Panc1 (cell line): Measurements from ENCODE around the gene WWOX. TPM values are rescaled to one million over a fixed set of nuclear protein-coding genes. Genes with fewer than 3 reads are reported as not detected.

Source experiments
- ATAC-seq: fragments of 200-7000 bp; cut with Tn5 transposase; 2 replicates; pipeline ENCODE4 v1.9.1; 2020; ENCODE audit warnings: mild to moderate bottlenecking, moderate library complexity
- BruUV-seq: library from RNA; stranded (reverse); fragments of 400-500 nt; replicated peaks from 2 replicates; lab custom pipeline; 2021; lab: Mats Ljungman, UMichigan
- CTCF ChIA-PET: fragments of 300-600 bp; sonication (Branson Sonifier 250); formaldehyde crosslinking; loops from one replicate; lab custom pipeline; 2022; ENCODE audit warnings: antibody characterized with exemption; lab: Charles Lee
- POLR2A ChIA-PET: fragments of 300-600 bp; sonication (Branson Sonifier 250); formaldehyde crosslinking; loops from one replicate; lab custom pipeline; 2022; ENCODE audit warnings: antibody characterized with exemption; lab: Charles Lee
- DNase-seq: peaks from one replicate; pipeline ENCODE4 v3.0.0-alpha.2; 2010; ENCODE audit warnings: low read depth, low spot score
- H3K27ac ChIP-seq: 2 replicates; pipeline ENCODE4 v1.5.1; 2011; ENCODE audit warnings: mild to moderate bottlenecking, low read length, inconsistent platforms
- H3K27me3 ChIP-seq: fragments of 200-500 bp; sonication (Bioruptor generic); 2 replicates; pipeline ENCODE4 v1.6.0; 2014; ENCODE audit warnings: low read length, inconsistent platforms; ENCODE audit not compliant: control insufficient read depth, insufficient read depth
- H3K36me3 ChIP-seq: fragments of 200-500 bp; sonication (Bioruptor generic); 2 replicates; pipeline ENCODE4 v1.5.1; 2014; ENCODE audit warnings: inconsistent platforms, mild to moderate bottlenecking, low read length, moderate library complexity; ENCODE audit not compliant: control insufficient read depth, insufficient read depth
- H3K4me1 ChIP-seq: 2 replicates; pipeline ENCODE4 v1.5.1; 2011; ENCODE audit warnings: inconsistent platforms, mild to moderate bottlenecking, low read length, moderate library complexity; ENCODE audit not compliant: control insufficient read depth, insufficient read depth
- H3K4me3 ChIP-seq, 2 experiments: 2 replicates each; pipeline ENCODE4 v1.5.1; 2011 to 2012; ENCODE audit warnings: low read depth in 2 of 2, low read length in 2 of 2, mild to moderate bottlenecking in 2 of 2, inconsistent platforms in 1 of 2, moderate library complexity in 1 of 2
- H3K9me3 ChIP-seq: fragments of 200-500 bp; sonication (Bioruptor generic); 2 replicates; pipeline ENCODE4 v1.5.1; 2014; ENCODE audit warnings: low read depth, mild to moderate bottlenecking, inconsistent platforms, low read length, moderate library complexity; ENCODE audit not compliant: control insufficient read depth, insufficient read depth
- CTCF ChIP-seq: fragments of 450-650 bp; IDR thresholded peaks from 2 replicates; pipeline ENCODE4 v1.5.1; 2017; ENCODE audit warnings: mild to moderate bottlenecking
- POLR2AphosphoS5 ChIP-seq: IDR thresholded peaks from 2 replicates; pipeline ENCODE4 v1.6.1; 2012; ENCODE audit warnings: mild to moderate bottlenecking, low read depth, low read length, moderate library complexity
- REST ChIP-seq, 2 experiments: IDR thresholded peaks; 2 replicates each; pipeline ENCODE4 v1.6.1; 2011 to 2012; ENCODE audit warnings: low read depth in 2 of 2, control low read depth in 1 of 2, low read length in 1 of 2, mild to moderate bottlenecking in 1 of 2, moderate library complexity in 1 of 2; ENCODE audit not compliant: insufficient read depth in 1 of 2
- SIN3A ChIP-seq: IDR thresholded peaks from 2 replicates; pipeline ENCODE4 v1.6.1; 2012; ENCODE audit warnings: low read depth, mild to moderate bottlenecking, low read length, moderate library complexity, borderline replicate concordance; ENCODE audit not compliant: insufficient read depth
- TCF7L2 ChIP-seq: IDR thresholded peaks from 2 replicates; pipeline ENCODE4 v1.6.1; 2011; ENCODE audit warnings: mild to moderate bottlenecking, low read depth, low read length, inconsistent platforms
- in situ Hi-C: cut with HindIII; loops from 2 replicates; pipeline ENCODE4 v1.10.0; 2016; ENCODE audit warnings: low sequenced_read_pairs, low pct_unique_long_range_greater_than_20kb
- intact Hi-C: fragments of 100-400 bp; cut with micrococcal nuclease; formaldehyde crosslinking; loops from one replicate; pipeline ENCODE4 v1.10.0; 2022; ENCODE audit not compliant: unreplicated experiment
- total RNA-seq: library from RNA; stranded (reverse); gene quantifications from one replicate; pipeline ENCODE4 v1.2.1, GENCODE V29; 2021; ENCODE audit not compliant: unreplicated experiment

The WWOX gene
- total RNA-seq, 1 experiment from 2014 or later = 12.5 TPM

GRCh38 chr16:78464833-78465232, 365.4 kb downstream of the WWOX start:
- Histone ChIP-seq H3K27ac (no peak overlapping the region), H3K4me1 (no peaks in the 10 kb centered on the region), H3K9me3 (no peaks in the 10 kb centered on the region), H3K4me3 (no peak overlapping the region), H3K27me3 (no peaks in the 10 kb centered on the region), H3K36me3 (no peaks in the 10 kb centered on the region)
- no TSS peak for BruUV-seq
- in situ Hi-C loops = no loop called here
- ChIA-PET CTCF (no interaction called here), POLR2A (no interaction called here)
- TF ChIP-seq SIN3A = no peak
- TF ChIP-seq CTCF = no peak
- intact Hi-C loops = no loop called here
- no peak for DNase-seq
- ATAC-seq = no peak

GRCh38 chr16:78465730-78466129, 366.3 kb downstream of the WWOX start:
- ChIA-PET POLR2A (no interaction called here), CTCF (no interaction called here)
- in situ Hi-C loops = no loop called here
- no peak overlapping the region for H3K27ac ChIP-seq
- DNase-seq (no peak), ATAC-seq (no peak)
- intact Hi-C loops = no loop called here
- H3K27me3 ChIP-seq = no peaks in the 10 kb centered on the region
- no peaks in the 10 kb centered on the region for H3K36me3 ChIP-seq
- H3K9me3 ChIP-seq = no peaks in the 10 kb centered on the region
- TF ChIP-seq POLR2AphosphoS5 (no peak), TCF7L2 (no peak), CTCF (no peak), SIN3A (no peak), REST (IDR thresholded peaks at IDR 0.05; ENCODE audit: insufficient read depth in 1 of 2, low read depth in 2 of 2, low read length in 1 of 2) (no peak)
- no TSS peak for BruUV-seq
- no peaks in the 10 kb centered on the region for H3K4me1 ChIP-seq
- H3K4me3 ChIP-seq = no peak overlapping the region
